ENCODE measurements around the gene AFF4.
"Not testable (repeated sequence)": the region's sequence is repeated elsewhere in the genome, so short reads cannot be mapped to it uniquely, and the experiment has no call there.

Gene AFF4

DNA sequence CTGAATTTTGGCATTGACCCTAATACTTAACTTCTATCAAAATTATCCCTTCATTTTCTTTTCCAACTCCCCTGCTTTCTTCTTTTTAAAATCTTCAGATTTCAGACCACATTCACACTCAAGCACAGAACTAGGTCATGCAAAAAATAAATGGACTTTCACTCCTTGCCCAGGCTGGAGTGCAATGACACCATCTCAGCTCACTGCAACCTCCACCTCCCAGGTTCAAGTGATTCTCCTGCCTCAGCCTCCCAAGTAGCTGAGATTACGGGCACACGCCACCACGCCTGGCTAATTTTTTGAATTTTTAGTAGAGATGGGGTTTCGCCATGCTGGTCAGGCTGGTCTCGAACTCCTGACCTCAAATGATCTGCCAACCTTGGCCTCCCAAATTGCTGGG lies 108.4 kb downstream of the AFF4 start:
- H3K27ac ChIP-seq (ENCODE audit: low read depth, low read length, severe bottlenecking); H3K4me1 ChIP-seq (ENCODE audit: control insufficient read depth, insufficient read depth, low read length, poor library complexity, severe bottlenecking); H3K9me3 ChIP-seq (ENCODE audit: control insufficient read depth, low read length); H3K4me3 ChIP-seq (ENCODE audit: extremely low read depth, insufficient read depth, low read length, poor library complexity, severe bottlenecking); H3K36me3 ChIP-seq (ENCODE audit: control insufficient read depth, insufficient read depth, low read length): not testable (repeated sequence)
- WGBS, 2 experiments (ENCODE audit: insufficient coverage in 2 of 2): 96 to 100% methylated on average over 1 to 5 of the region's 5 CpGs

DNA sequence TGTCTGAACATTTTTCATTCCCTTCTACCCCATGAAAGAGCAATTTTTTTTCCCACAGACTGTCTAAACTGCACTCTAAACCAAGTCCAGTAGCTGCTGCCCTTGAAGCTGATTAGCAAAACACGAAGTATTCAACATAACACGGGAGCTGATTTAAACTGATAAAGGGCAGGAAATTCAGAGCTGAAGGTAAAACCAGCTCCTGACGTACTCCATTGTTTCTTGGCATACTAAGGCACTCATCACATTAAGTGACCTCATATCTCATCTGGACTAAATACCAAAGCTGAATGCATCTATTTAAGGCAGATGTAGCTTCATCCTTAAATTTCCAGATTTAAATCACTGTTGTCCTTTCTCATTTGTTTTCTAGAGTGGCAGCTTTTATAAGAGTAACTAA lies 109.1 kb downstream of the AFF4 start:
- Histone ChIP-seq H3K4me1 (ENCODE audit: control insufficient read depth, insufficient read depth, low read length, poor library complexity, severe bottlenecking) (no peaks in the 10 kb centered on the region), H3K9me3 (ENCODE audit: control insufficient read depth, low read length) (no peaks in the 10 kb centered on the region), H3K36me3 (ENCODE audit: control insufficient read depth, insufficient read depth, low read length) (no peaks in the 10 kb centered on the region), H3K27ac (ENCODE audit: low read depth, low read length, severe bottlenecking) (no peak overlapping the region), H3K4me3 (ENCODE audit: extremely low read depth, insufficient read depth, low read length, poor library complexity, severe bottlenecking) (no peak overlapping the region)
- 34 to 46% methylated on average over 2 to 3 of the region's 3 CpGs for WGBS, 2 experiments (ENCODE audit: insufficient coverage in 2 of 2)

GRCh38 chr5:132853790-132854189 lies 109.6 kb downstream of the AFF4 start:
- H3K4me3 ChIP-seq (ENCODE audit: extremely low read depth, insufficient read depth, low read length, poor library complexity, severe bottlenecking): no peak overlapping the region
- H3K9me3 ChIP-seq (ENCODE audit: control insufficient read depth, low read length): no peaks in the 10 kb centered on the region
- no peaks in the 10 kb centered on the region for H3K4me1 ChIP-seq (ENCODE audit: control insufficient read depth, insufficient read depth, low read length, poor library complexity, severe bottlenecking)
- H3K36me3 ChIP-seq (ENCODE audit: control insufficient read depth, insufficient read depth, low read length): no peaks in the 10 kb centered on the region
- H3K27ac ChIP-seq (ENCODE audit: low read depth, low read length, severe bottlenecking): no peak overlapping the region
- WGBS, 2 experiments (ENCODE audit: insufficient coverage in 2 of 2): no CpG with 5 or more reads among the region's 1 CpG

DNA sequence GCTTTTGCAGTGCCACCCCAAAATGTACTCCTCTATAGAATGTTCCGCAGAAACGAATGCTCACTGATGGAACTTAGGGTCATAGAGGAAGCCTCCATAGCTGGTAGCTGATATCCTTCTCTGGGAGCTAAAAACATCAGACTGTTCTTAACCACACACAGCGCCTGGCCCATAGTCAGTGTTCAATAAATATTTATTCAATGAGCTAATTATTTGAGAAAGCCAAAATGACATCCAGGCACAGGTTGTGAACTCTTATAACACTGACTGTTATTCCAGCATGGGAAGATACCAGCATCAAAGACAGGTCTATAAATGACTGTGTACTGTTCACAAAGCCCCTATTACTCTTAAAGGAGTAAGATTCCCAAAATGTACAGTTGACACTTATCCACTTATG lies 110.1 kb downstream of the AFF4 start:
- Histone ChIP-seq H3K9me3 (ENCODE audit: control insufficient read depth, low read length) (no peaks in the 10 kb centered on the region), H3K4me3 (ENCODE audit: extremely low read depth, insufficient read depth, low read length, poor library complexity, severe bottlenecking) (no peak overlapping the region), H3K27ac (ENCODE audit: low read depth, low read length, severe bottlenecking) (no peak overlapping the region), H3K4me1 (ENCODE audit: control insufficient read depth, insufficient read depth, low read length, poor library complexity, severe bottlenecking) (no peaks in the 10 kb centered on the region), H3K36me3 (ENCODE audit: control insufficient read depth, insufficient read depth, low read length) (no peaks in the 10 kb centered on the region)
- WGBS, 2 experiments (ENCODE audit: insufficient coverage in 2 of 2): 93 to 94% methylated on average over 2 of the region's 3 CpGs

DNA sequence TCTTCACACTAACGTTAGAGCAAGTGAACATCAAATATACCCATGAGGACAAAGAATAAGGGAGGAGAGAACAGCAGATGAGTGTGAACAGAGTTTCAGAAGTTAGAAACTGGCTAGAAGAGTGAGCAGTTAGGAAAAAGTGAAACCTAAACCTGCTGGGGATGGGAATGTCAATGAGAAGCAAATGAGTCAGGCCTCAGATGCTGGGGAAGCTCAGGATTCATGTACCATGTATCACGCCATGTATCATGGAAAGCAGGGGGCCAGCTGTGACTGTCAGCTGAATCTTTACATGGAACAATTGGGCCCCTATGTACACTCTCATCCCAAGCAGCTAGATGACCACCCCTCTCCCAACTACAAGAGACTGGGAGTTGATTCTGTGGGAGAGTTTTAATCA lies 113.4 kb downstream of the AFF4 start:
- Histone ChIP-seq H3K36me3 (ENCODE audit: control insufficient read depth, insufficient read depth, low read length) (no peaks in the 10 kb centered on the region), H3K4me1 (ENCODE audit: control insufficient read depth, insufficient read depth, low read length, poor library complexity, severe bottlenecking) (no peaks in the 10 kb centered on the region), H3K27ac (ENCODE audit: low read depth, low read length, severe bottlenecking) (no peak overlapping the region), H3K9me3 (ENCODE audit: control insufficient read depth, low read length) (no peaks in the 10 kb centered on the region), H3K4me3 (ENCODE audit: extremely low read depth, insufficient read depth, low read length, poor library complexity, severe bottlenecking) (no peak overlapping the region)
- WGBS, 2 experiments (ENCODE audit: insufficient coverage in 2 of 2): 82 to 100% methylated on average over 1 of the region's 2 CpGs

DNA sequence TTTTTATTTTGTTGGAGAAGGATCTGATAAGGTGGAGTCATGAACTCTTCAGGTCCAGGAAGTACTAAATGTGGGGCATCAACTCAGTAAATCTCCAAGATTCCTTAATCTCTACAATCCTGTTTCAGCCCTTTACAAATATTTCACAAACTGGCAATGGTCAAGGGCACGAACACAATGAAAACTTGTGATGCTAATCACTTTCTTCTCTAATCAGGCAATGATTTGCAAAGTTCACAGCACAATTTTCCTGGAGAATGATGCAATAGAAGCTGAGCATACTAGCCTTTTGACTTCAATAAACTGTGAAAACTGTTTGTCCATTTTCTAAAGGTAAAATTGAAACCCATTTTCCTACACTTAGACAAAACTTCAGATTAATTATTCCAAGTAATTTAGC lies 114.1 kb downstream of the AFF4 start:
- Histone ChIP-seq H3K27ac (ENCODE audit: low read depth, low read length, severe bottlenecking) (no peak overlapping the region), H3K4me3 (ENCODE audit: extremely low read depth, insufficient read depth, low read length, poor library complexity, severe bottlenecking) (no peak overlapping the region), H3K4me1 (ENCODE audit: control insufficient read depth, insufficient read depth, low read length, poor library complexity, severe bottlenecking) (no peaks in the 10 kb centered on the region), H3K9me3 (ENCODE audit: control insufficient read depth, low read length) (no peaks in the 10 kb centered on the region), H3K36me3 (ENCODE audit: control insufficient read depth, insufficient read depth, low read length) (no peaks in the 10 kb centered on the region)
- WGBS, 2 experiments (ENCODE audit: insufficient coverage in 2 of 2): 67% methylated on average over 1 of the region's 1 CpG; no CpG with 5 or more reads in 1 of the 2 experiments

GRCh38 chr5:132848270-132848669 lies 115.2 kb downstream of the AFF4 start:
- H3K9me3 ChIP-seq (ENCODE audit: control insufficient read depth, low read length): no peaks in the 10 kb centered on the region
- H3K36me3 ChIP-seq (ENCODE audit: control insufficient read depth, insufficient read depth, low read length): no peaks in the 10 kb centered on the region
- H3K4me3 ChIP-seq (ENCODE audit: extremely low read depth, insufficient read depth, low read length, poor library complexity, severe bottlenecking): no peak overlapping the region
- 85 to 98% methylated on average over 2 to 7 of the region's 8 CpGs for WGBS, 2 experiments (ENCODE audit: insufficient coverage in 2 of 2)
- no peaks in the 10 kb centered on the region for H3K4me1 ChIP-seq (ENCODE audit: control insufficient read depth, insufficient read depth, low read length, poor library complexity, severe bottlenecking)
- no peak overlapping the region for H3K27ac ChIP-seq (ENCODE audit: low read depth, low read length, severe bottlenecking)

- 88 to 93% methylated on average over 4 of the region's 4 CpGs for WGBS, 2 experiments (ENCODE audit: insufficient coverage in 2 of 2)
- H3K9me3 ChIP-seq (ENCODE audit: control insufficient read depth, low read length): no peaks in the 10 kb centered on the region
- peaks cover 4% of the 10 kb centered on the region for H3K4me1 ChIP-seq (ENCODE audit: control insufficient read depth, insufficient read depth, low read length, poor library complexity, severe bottlenecking)
- H3K4me3 ChIP-seq (ENCODE audit: extremely low read depth, insufficient read depth, low read length, poor library complexity, severe bottlenecking): no peak overlapping the region
- H3K27ac ChIP-seq (ENCODE audit: low read depth, low read length, severe bottlenecking): no peak overlapping the region
- no peaks in the 10 kb centered on the region for H3K36me3 ChIP-seq (ENCODE audit: control insufficient read depth, insufficient read depth, low read length)
These were observed 122.1 kb downstream of the AFF4 start for GRCh38 chr5:132841305-132841704.

DNA sequence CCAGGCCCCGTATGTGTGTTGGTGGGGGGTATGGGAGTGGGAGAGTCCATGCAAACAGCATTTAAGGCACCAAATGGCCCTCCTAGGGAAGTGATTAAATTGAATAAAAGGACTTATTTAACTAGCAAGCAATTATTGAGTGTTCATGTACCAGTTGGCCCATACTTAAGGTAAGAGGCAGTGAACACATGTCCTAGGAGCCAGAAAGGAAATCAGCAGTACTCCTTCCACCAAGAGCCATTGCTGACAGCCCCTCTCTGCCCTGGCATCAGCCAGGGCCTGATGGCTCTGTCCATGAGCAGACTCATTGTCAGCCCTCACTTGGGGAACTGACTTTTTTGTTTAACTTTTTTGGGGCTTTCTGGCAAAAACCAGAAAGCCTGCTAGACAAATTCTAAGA lies 122.5 kb downstream of the AFF4 start:
- Histone ChIP-seq H3K4me1 (ENCODE audit: control insufficient read depth, insufficient read depth, low read length, poor library complexity, severe bottlenecking) (peaks cover 4% of the 10 kb centered on the region), H3K4me3 (ENCODE audit: extremely low read depth, insufficient read depth, low read length, poor library complexity, severe bottlenecking) (no peak overlapping the region), H3K9me3 (ENCODE audit: control insufficient read depth, low read length) (no peaks in the 10 kb centered on the region), H3K27ac (ENCODE audit: low read depth, low read length, severe bottlenecking) (no peak overlapping the region), H3K36me3 (ENCODE audit: control insufficient read depth, insufficient read depth, low read length) (no peaks in the 10 kb centered on the region)
- 75% methylated on average over 1 of the region's 1 CpG; no CpG with 5 or more reads in 1 of the 2 experiments for WGBS, 2 experiments (ENCODE audit: insufficient coverage in 2 of 2)

- Histone ChIP-seq H3K9me3 (ENCODE audit: control insufficient read depth, low read length) (no peaks in the 10 kb centered on the region), H3K4me3 (ENCODE audit: extremely low read depth, insufficient read depth, low read length, poor library complexity, severe bottlenecking) (no peak overlapping the region), H3K36me3 (ENCODE audit: control insufficient read depth, insufficient read depth, low read length) (no peaks in the 10 kb centered on the region), H3K27ac (ENCODE audit: low read depth, low read length, severe bottlenecking) (peak overlapping the region; percentile 75), H3K4me1 (ENCODE audit: control insufficient read depth, insufficient read depth, low read length, poor library complexity, severe bottlenecking) (peaks cover 4% of the 10 kb centered on the region)
- 76 to 92% methylated on average over 2 of the region's 3 CpGs for WGBS, 2 experiments (ENCODE audit: insufficient coverage in 2 of 2)
These were observed 123.1 kb downstream of the AFF4 start for GRCh38 chr5:132840313-132840712.

DNA sequence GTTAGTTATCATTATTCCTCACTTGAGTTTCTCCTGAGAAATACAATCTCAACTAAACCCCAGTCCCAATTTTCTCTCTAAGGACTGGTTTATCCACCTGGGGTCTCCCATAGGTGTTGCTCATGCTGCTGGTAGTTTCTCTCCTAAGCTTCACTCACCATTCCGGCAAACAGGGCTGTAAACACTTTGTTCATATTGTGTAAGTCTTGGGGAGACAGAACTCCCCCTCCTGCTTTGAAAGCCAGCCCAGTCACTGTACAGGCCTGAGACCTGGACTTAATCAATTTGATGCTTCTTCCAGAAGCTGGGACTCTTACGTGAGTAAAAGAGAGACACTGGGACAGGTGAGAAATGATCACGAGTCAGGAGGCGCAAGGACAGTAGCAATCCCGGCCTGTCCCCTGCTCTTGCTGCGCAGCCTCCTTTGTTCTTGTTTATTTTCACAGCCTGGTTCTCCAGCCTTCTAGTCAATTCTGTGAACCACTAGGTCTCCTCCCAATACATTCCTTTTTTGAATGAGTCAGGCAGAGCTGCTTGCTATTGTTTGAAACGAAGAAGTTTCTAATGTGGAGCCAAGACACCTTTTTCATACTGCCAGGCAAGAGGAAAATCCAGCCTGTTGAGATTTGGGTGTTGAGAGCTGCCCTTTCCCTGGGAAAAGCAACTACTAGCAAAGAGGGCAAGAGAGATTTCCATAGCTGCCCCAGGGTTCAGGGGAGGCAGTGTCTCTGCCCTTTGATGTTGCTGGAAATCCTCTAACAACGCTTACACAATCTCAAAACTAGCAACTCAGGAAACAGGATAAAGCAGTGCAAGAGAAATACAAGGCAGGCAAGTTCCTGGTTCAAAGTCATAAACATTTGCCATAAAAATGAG lies 123.8 kb downstream of the AFF4 start:
- H3K36me3 ChIP-seq (ENCODE audit: control insufficient read depth, insufficient read depth, low read length): no peaks in the 10 kb centered on the region
- 86 to 87% methylated on average over 5 to 6 of the region's 8 CpGs for WGBS, 2 experiments (ENCODE audit: insufficient coverage in 2 of 2)
- no peak overlapping the region for H3K4me3 ChIP-seq (ENCODE audit: extremely low read depth, insufficient read depth, low read length, poor library complexity, severe bottlenecking)
- H3K9me3 ChIP-seq (ENCODE audit: control insufficient read depth, low read length): no peaks in the 10 kb centered on the region
- peak overlapping the region; percentile 75 for H3K27ac ChIP-seq (ENCODE audit: low read depth, low read length, severe bottlenecking)
- H3K4me1 ChIP-seq (ENCODE audit: control insufficient read depth, insufficient read depth, low read length, poor library complexity, severe bottlenecking): peaks cover 4% of the 10 kb centered on the region
